ENCODE data around the gene ADCY2. TPM values are rescaled to one million over a fixed set of nuclear protein-coding genes. Genes with fewer than 3 reads are reported as not detected.
A peak's percentile ranks its signal among the peaks of the same experiment; 100 is the strongest.

Gene ADCY2
- total RNA-seq, 2 experiments from 2014 or later = not detected

- H3K4me1 Mint-ChIP-seq = no peaks in the 10 kb centered on the region
- ChIA-PET CTCF (no interaction called here), POLR2A (no interaction called here)
- H3K27me3 Mint-ChIP-seq = peaks cover 4% of the 10 kb centered on the region
- H3K27ac Mint-ChIP-seq = no peak overlapping the region
- H3K4me3 Mint-ChIP-seq = no peak overlapping the region
- no peaks in the 10 kb centered on the region for H3K9me3 Mint-ChIP-seq
- H3K36me3 Mint-ChIP-seq (ENCODE audit: low read depth) = no peaks in the 10 kb centered on the region
- DNase-seq = no peak
Measured at GRCh38 chr5:7827610-7828009, 431.7 kb downstream of the ADCY2 start.

- no peaks in the 10 kb centered on the region for H3K9me3 Mint-ChIP-seq
- H3K36me3 Mint-ChIP-seq (ENCODE audit: low read depth) = no peaks in the 10 kb centered on the region
- DNase-seq = no peak
- no peaks in the 10 kb centered on the region for H3K4me1 Mint-ChIP-seq
- no peak overlapping the region for H3K4me3 Mint-ChIP-seq
- no peak overlapping the region for H3K27ac Mint-ChIP-seq
- H3K27me3 Mint-ChIP-seq = peaks cover 4% of the 10 kb centered on the region
- ChIA-PET CTCF (no interaction called here), POLR2A (no interaction called here)
Measured at GRCh38 chr5:7828269-7828668, 432.3 kb downstream of the ADCY2 start.

- no peaks in the 10 kb centered on the region for H3K27me3 Mint-ChIP-seq
- POLR2A ChIA-PET = no interaction called here
- DNase-seq = no peak
- H3K27ac Mint-ChIP-seq = no peak overlapping the region
- no peaks in the 10 kb centered on the region for H3K36me3 Mint-ChIP-seq (ENCODE audit: low read depth)
- H3K4me3 Mint-ChIP-seq = no peak overlapping the region
- CTCF ChIA-PET = interaction anchor here (0.6 kb wide), 1 partner anchor 11 kb away, joined by 3 read pairs; no protein-coding TSS in a partner anchor
- H3K4me1 Mint-ChIP-seq = no peaks in the 10 kb centered on the region
- no peaks in the 10 kb centered on the region for H3K9me3 Mint-ChIP-seq
Measured at GRCh38 chr5:7834982-7835381, 439.0 kb downstream of the ADCY2 start.

- DNase-seq = no peak
- ChIA-PET CTCF (interaction anchor here (1.0 kb wide), 1 partner anchor 20 kb away, joined by 4 read pairs; no protein-coding TSS in a partner anchor), POLR2A (no interaction called here)
- no peak overlapping the region for H3K27ac Mint-ChIP-seq
- no peaks in the 10 kb centered on the region for H3K27me3 Mint-ChIP-seq
- H3K36me3 Mint-ChIP-seq (ENCODE audit: low read depth) = no peaks in the 10 kb centered on the region
- no peaks in the 10 kb centered on the region for H3K4me1 Mint-ChIP-seq
- peaks cover 2% of the 10 kb centered on the region for H3K9me3 Mint-ChIP-seq
- no peak overlapping the region for H3K4me3 Mint-ChIP-seq
Measured at GRCh38 chr5:7837403-7837802, 441.5 kb downstream of the ADCY2 start.

GRCh38 chr5:7842531-7842930 lies 446.6 kb downstream of the ADCY2 start:
- Mint-ChIP-seq H3K27ac (no peak overlapping the region), H3K4me3 (no peak overlapping the region), H3K27me3 (peaks cover 32% of the 10 kb centered on the region), H3K4me1 (no peaks in the 10 kb centered on the region), H3K9me3 (peaks cover 2% of the 10 kb centered on the region), H3K36me3 (ENCODE audit: low read depth) (no peaks in the 10 kb centered on the region)
- ChIA-PET POLR2A (no interaction called here), CTCF (interaction anchor here (0.7 kb wide), 1 partner anchor 14 kb away, joined by 3 read pairs; no protein-coding TSS in a partner anchor)
- DNase-seq = no peak

GRCh38 chr5:7844901-7845300 lies 449.0 kb downstream of the ADCY2 start:
- H3K27ac Mint-ChIP-seq = no peak overlapping the region
- no peak for DNase-seq
- ChIA-PET POLR2A (no interaction called here), CTCF (interaction anchor here (1.6 kb wide), 1 partner anchor 12 kb away, joined by 8 read pairs; no protein-coding TSS in a partner anchor)
- peaks cover 51% of the 10 kb centered on the region for H3K27me3 Mint-ChIP-seq
- no peaks in the 10 kb centered on the region for H3K36me3 Mint-ChIP-seq (ENCODE audit: low read depth)
- no peak overlapping the region for H3K4me3 Mint-ChIP-seq
- H3K9me3 Mint-ChIP-seq = peaks cover 2% of the 10 kb centered on the region
- H3K4me1 Mint-ChIP-seq = peaks cover 3% of the 10 kb centered on the region

- POLR2A ChIA-PET = no interaction called here
- CTCF ChIA-PET = interaction anchor here (1.0 to 1.6 kb wide), 2 partner anchors 11 kb away, joined by 3 to 8 read pairs; no protein-coding TSS in a partner anchor
- Mint-ChIP-seq H3K36me3 (ENCODE audit: low read depth) (no peaks in the 10 kb centered on the region), H3K4me3 (no peak overlapping the region), H3K27me3 (peaks cover 53% of the 10 kb centered on the region), H3K9me3 (peaks cover 2% of the 10 kb centered on the region), H3K27ac (no peak overlapping the region), H3K4me1 (peaks cover 4% of the 10 kb centered on the region)
- DNase-seq = no peak
Measured at GRCh38 chr5:7845557-7845956, 449.6 kb downstream of the ADCY2 start.

- Mint-ChIP-seq H3K4me3 (no peak overlapping the region), H3K36me3 (ENCODE audit: low read depth) (peaks cover 2% of the 10 kb centered on the region), H3K27me3 (peaks cover 56% of the 10 kb centered on the region), H3K4me1 (peaks cover 7% of the 10 kb centered on the region), H3K9me3 (no peaks in the 10 kb centered on the region), H3K27ac (no peak overlapping the region)
- CTCF ChIA-PET = interaction anchor here (0.6 to 1.6 kb wide), 5 partner anchors 11 to 375 kb away, joined by 3 to 8 read pairs (median 3); partner anchors contain the start of genes FASTKD3 and MTRR
- no peak for DNase-seq
- POLR2A ChIA-PET = no interaction called here
Measured at GRCh38 chr5:7846327-7846726, 450.4 kb downstream of the ADCY2 start.

- Mint-ChIP-seq H3K27me3 (peaks cover 52% of the 10 kb centered on the region), H3K4me1 (peaks cover 21% of the 10 kb centered on the region), H3K9me3 (no peaks in the 10 kb centered on the region), H3K4me3 (no peak overlapping the region), H3K27ac (no peak overlapping the region), H3K36me3 (ENCODE audit: low read depth) (peaks cover 2% of the 10 kb centered on the region)
- CTCF ChIA-PET = interaction anchor here (1.2 kb wide), 1 partner anchor 8 kb away, joined by 4 read pairs; no protein-coding TSS in a partner anchor
- POLR2A ChIA-PET = interaction anchor here (1.0 kb wide), 1 partner anchor 10 kb away, joined by 3 read pairs; no protein-coding TSS in a partner anchor
- DNase-seq = no peak
Measured at GRCh38 chr5:7848296-7848695, 452.4 kb downstream of the ADCY2 start.

GRCh38 chr5:7849681-7850394 lies 453.9 kb downstream of the ADCY2 start:
- Mint-ChIP-seq H3K4me3 (no peak overlapping the region), H3K4me1 (peaks cover 21% of the 10 kb centered on the region), H3K27ac (no peak overlapping the region), H3K9me3 (no peaks in the 10 kb centered on the region), H3K27me3 (peaks cover 40% of the 10 kb centered on the region), H3K36me3 (ENCODE audit: low read depth) (peaks cover 2% of the 10 kb centered on the region)
- no peak for DNase-seq
- POLR2A ChIA-PET = no interaction called here
- CTCF ChIA-PET = interaction anchor here (2.3 kb wide), 1 partner anchor 33 kb away, joined by 7 read pairs; no protein-coding TSS in a partner anchor

GRCh38 chr5:7850395-7851239 lies 454.7 kb downstream of the ADCY2 start, which contains the start of gene CFAP90:
Gene CFAP90 (minus strand): TSS chr5:7851133. CDS start chr5:7851021, 112 bp downstream.
- no peak for DNase-seq
- Mint-ChIP-seq H3K4me3 (peak within 1 kb of the TSS; percentile 56), H3K4me1 (peaks cover 21% of the 10 kb centered on the region), H3K36me3 (ENCODE audit: low read depth) (peaks cover 2% of the 10 kb centered on the region), H3K27ac (no peak within 1 kb of the TSS), H3K9me3 (no peaks in the 10 kb centered on the region), H3K27me3 (peaks cover 37% of the 10 kb centered on the region)
- ChIA-PET POLR2A (interaction anchor here (1.1 kb wide), 1 partner anchor 19 kb away, joined by 3 read pairs; no protein-coding TSS in a partner anchor), CTCF (interaction anchor here (1.5 to 2.3 kb wide), 2 partner anchors 22 to 34 kb away, joined by 3 to 7 read pairs; no protein-coding TSS in a partner anchor)

GRCh38 chr5:7851240-7851592 lies 455.3 kb downstream of the ADCY2 start:
- peaks cover 34% of the 10 kb centered on the region for H3K27me3 Mint-ChIP-seq
- H3K9me3 Mint-ChIP-seq = no peaks in the 10 kb centered on the region
- ChIA-PET POLR2A (interaction anchor here (1.1 to 1.5 kb wide), 2 partner anchors 17 to 18 kb away, joined by 3 to 4 read pairs; partner anchors contain the start of genes FASTKD3 and MTRR), CTCF (interaction anchor here (1.5 to 2.3 kb wide), 2 partner anchors 21 to 35 kb away, joined by 3 to 7 read pairs; no protein-coding TSS in a partner anchor)
- no peak for DNase-seq
- no peak overlapping the region for H3K27ac Mint-ChIP-seq
- H3K4me1 Mint-ChIP-seq = peaks cover 21% of the 10 kb centered on the region
- H3K36me3 Mint-ChIP-seq (ENCODE audit: low read depth) = peaks cover 2% of the 10 kb centered on the region
- H3K4me3 Mint-ChIP-seq = peak overlapping the region; percentile 56

Data from activated CD4-positive, alpha-beta memory T cell treated with anti-CD3 and anti-CD28 coated beads, Interleukin-2, amount 10 ng/mL, durations not matched to agents 7 days and 5 days (primary cell).